ENCODE results near the gene ZNF493. TPM values are rescaled to one million over a fixed set of nuclear protein-coding genes. Genes with fewer than 3 reads are reported as not detected.

ZNF493 gene
- total RNA-seq, 3 donors from 2014 or later (not counting 1 experiment from before 2014, with no cell fraction given), result 48.1 to 57.0 (median 50.4) TPM

- 90% methylated on average over 3 of the region's 3 CpGs for WGBS (ENCODE audit: insufficient coverage)
- intact Hi-C loops (cut with micrococcal nuclease), result no loop called here
- no peak for TF ChIP-seq CTCF (IDR thresholded peaks at IDR 0.05)
- H3K36me3 ChIP-seq (ENCODE audit: control insufficient read depth, insufficient read depth, low read length), result no peaks in the 10 kb centered on the region
- peaks cover 0 to 8% of the 10 kb centered on the region in 2 donors for H3K9me3 Mint-ChIP-seq
- H3K27ac ChIP-seq (ENCODE audit: low read length), result no peak overlapping the region
- no peaks in the 10 kb centered on the region for H3K27me3 Mint-ChIP-seq (ENCODE audit: low read depth in 2 of 2)
- no peak overlapping the region for H3K27ac Mint-ChIP-seq
- no peak for DNase-seq
- H3K4me1 ChIP-seq (ENCODE audit: control insufficient read depth, insufficient read depth, low read length), result no peaks in the 10 kb centered on the region
- no peaks in the 10 kb centered on the region for H3K27me3 ChIP-seq (ENCODE audit: control insufficient read depth, insufficient read depth, low read length)
- H3K9me3 ChIP-seq (ENCODE audit: control insufficient read depth, insufficient read depth, low read length), result peaks cover 24% of the 10 kb centered on the region
- H3K4me3 Mint-ChIP-seq, result no peak overlapping the region
- peaks cover 7% of the 10 kb centered on the region for H3K36me3 Mint-ChIP-seq
- ATAC-seq, result no peak
- no peaks in the 10 kb centered on the region for H3K4me1 Mint-ChIP-seq
- no peak overlapping the region for H3K4me3 ChIP-seq (ENCODE audit: low read length)
Measured at GRCh38 chr19:21451187-21451586, 54.3 kb downstream of the ZNF493 start.

GRCh38 chr19:21454901-21455300 lies 58.0 kb downstream of the ZNF493 start:
- 92% methylated on average over 2 of the region's 3 CpGs for WGBS (ENCODE audit: insufficient coverage)
- DNase-seq, result no peak
- Mint-ChIP-seq H3K27ac (no peak overlapping the region), H3K27me3 (ENCODE audit: low read depth in 2 of 2) (no peaks in the 10 kb centered on the region), H3K9me3 (peaks cover 2 to 9% of the 10 kb centered on the region in 2 donors), H3K4me3 (no peak overlapping the region), H3K36me3 (no peaks in the 10 kb centered on the region), H3K4me1 (no peaks in the 10 kb centered on the region)
- Histone ChIP-seq H3K4me1 (ENCODE audit: control insufficient read depth, insufficient read depth, low read length) (no peaks in the 10 kb centered on the region), H3K4me3 (ENCODE audit: low read length) (no peak overlapping the region), H3K9me3 (ENCODE audit: control insufficient read depth, insufficient read depth, low read length) (peaks cover 34% of the 10 kb centered on the region), H3K36me3 (ENCODE audit: control insufficient read depth, insufficient read depth, low read length) (no peaks in the 10 kb centered on the region), H3K27me3 (ENCODE audit: control insufficient read depth, insufficient read depth, low read length) (no peaks in the 10 kb centered on the region), H3K27ac (ENCODE audit: low read length) (no peak overlapping the region)
- no peak for TF ChIP-seq CTCF (IDR thresholded peaks at IDR 0.05)
- ATAC-seq, result no peak
- intact Hi-C loops (cut with micrococcal nuclease), result no loop called here

- no peaks in the 10 kb centered on the region for H3K36me3 ChIP-seq (ENCODE audit: control insufficient read depth, insufficient read depth, low read length)
- H3K4me3 Mint-ChIP-seq, result no peak overlapping the region
- no peak overlapping the region for H3K27ac Mint-ChIP-seq
- intact Hi-C loops (cut with micrococcal nuclease), result no loop called here
- H3K27ac ChIP-seq (ENCODE audit: low read length), result no peak overlapping the region
- H3K4me1 Mint-ChIP-seq, result peaks cover 7% of the 10 kb centered on the region in 2 donors
- H3K9me3 ChIP-seq (ENCODE audit: control insufficient read depth, insufficient read depth, low read length), result peaks cover 18% of the 10 kb centered on the region
- no peak for ATAC-seq
- H3K27me3 Mint-ChIP-seq (ENCODE audit: low read depth in 2 of 2), result no peaks in the 10 kb centered on the region
- H3K4me1 ChIP-seq (ENCODE audit: control insufficient read depth, insufficient read depth, low read length), result peaks cover 10% of the 10 kb centered on the region
- H3K4me3 ChIP-seq (ENCODE audit: low read length), result no peak overlapping the region
- TF ChIP-seq CTCF (IDR thresholded peaks at IDR 0.05), result no peak
- no peak for DNase-seq
- no peaks in the 10 kb centered on the region for H3K36me3 Mint-ChIP-seq
- no peaks in the 10 kb centered on the region for H3K27me3 ChIP-seq (ENCODE audit: control insufficient read depth, insufficient read depth, low read length)
- H3K9me3 Mint-ChIP-seq, result peaks cover 2 to 14% of the 10 kb centered on the region in 2 donors
Measured at GRCh38 chr19:21460686-21461085, 63.8 kb downstream of the ZNF493 start.

GRCh38 chr19:21462540-21462939 lies 65.6 kb downstream of the ZNF493 start:
- intact Hi-C loops (cut with micrococcal nuclease), result no loop called here
- Mint-ChIP-seq H3K36me3 (no peaks in the 10 kb centered on the region), H3K9me3 (peaks cover under 1 to 13% of the 10 kb centered on the region in 2 donors), H3K4me1 (peaks cover 7% of the 10 kb centered on the region in 2 donors), H3K4me3 (no peak overlapping the region), H3K27ac (no peak overlapping the region), H3K27me3 (ENCODE audit: low read depth in 2 of 2) (no peaks in the 10 kb centered on the region)
- no peak for TF ChIP-seq CTCF (IDR thresholded peaks at IDR 0.05)
- ATAC-seq, result no peak
- Histone ChIP-seq H3K27me3 (ENCODE audit: control insufficient read depth, insufficient read depth, low read length) (no peaks in the 10 kb centered on the region), H3K9me3 (ENCODE audit: control insufficient read depth, insufficient read depth, low read length) (peaks cover 14% of the 10 kb centered on the region), H3K27ac (ENCODE audit: low read length) (no peak overlapping the region), H3K4me3 (ENCODE audit: low read length) (no peak overlapping the region), H3K4me1 (ENCODE audit: control insufficient read depth, insufficient read depth, low read length) (peaks cover 10% of the 10 kb centered on the region), H3K36me3 (ENCODE audit: control insufficient read depth, insufficient read depth, low read length) (no peaks in the 10 kb centered on the region)
- DNase-seq, result no peak
- 93% methylated on average over 16 of the region's 16 CpGs for WGBS (ENCODE audit: insufficient coverage)

All from natural killer cell (primary cell).